Measurements from ENCODE around the gene DDX4. TPM values are rescaled to one million over a fixed set of nuclear protein-coding genes. Genes with fewer than 3 reads are reported as not detected.
"Not testable (repeated sequence)": the region's sequence is repeated elsewhere in the genome, so short reads cannot be mapped to it uniquely, and the experiment has no call there.

Gene DDX4
- total RNA-seq, 2 donors from 2014 or later: 34.9 TPM; not detected in 1

DNA sequence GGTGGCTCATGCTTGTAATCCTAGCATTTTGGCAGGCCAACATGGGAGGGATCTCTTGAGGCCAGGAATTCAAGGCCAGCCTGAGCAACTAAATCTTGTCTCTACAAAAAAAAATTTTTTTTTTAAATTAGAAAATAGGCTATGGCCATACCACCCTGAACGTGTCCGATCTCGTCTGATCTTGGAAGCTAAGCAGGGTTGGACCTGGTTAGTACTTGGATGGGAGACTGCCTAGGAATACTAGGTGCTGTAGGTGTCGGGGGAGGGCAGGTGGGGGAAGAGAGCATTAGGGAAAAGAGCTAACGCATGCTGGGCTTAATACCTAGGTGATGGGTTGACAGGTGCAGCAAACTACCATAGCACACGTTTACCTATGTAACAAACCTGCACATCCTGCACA is 39.5 kb downstream of the DDX4 start:
- Histone ChIP-seq H3K36me3 (no peaks in the 10 kb centered on the region), H3K4me1 (replicated peaks) (no peaks in the 10 kb centered on the region), H3K4me3 (no peak overlapping the region), H3K27ac (no peak overlapping the region), H3K27me3 (replicated peaks; ENCODE audit: insufficient read depth) (no peaks in the 10 kb centered on the region), H3K9me3 (no peaks in the 10 kb centered on the region)
- TF ChIP-seq POLR2A (IDR thresholded peaks at IDR 0.05): no peak
- TF ChIP-seq, protein P1, sequence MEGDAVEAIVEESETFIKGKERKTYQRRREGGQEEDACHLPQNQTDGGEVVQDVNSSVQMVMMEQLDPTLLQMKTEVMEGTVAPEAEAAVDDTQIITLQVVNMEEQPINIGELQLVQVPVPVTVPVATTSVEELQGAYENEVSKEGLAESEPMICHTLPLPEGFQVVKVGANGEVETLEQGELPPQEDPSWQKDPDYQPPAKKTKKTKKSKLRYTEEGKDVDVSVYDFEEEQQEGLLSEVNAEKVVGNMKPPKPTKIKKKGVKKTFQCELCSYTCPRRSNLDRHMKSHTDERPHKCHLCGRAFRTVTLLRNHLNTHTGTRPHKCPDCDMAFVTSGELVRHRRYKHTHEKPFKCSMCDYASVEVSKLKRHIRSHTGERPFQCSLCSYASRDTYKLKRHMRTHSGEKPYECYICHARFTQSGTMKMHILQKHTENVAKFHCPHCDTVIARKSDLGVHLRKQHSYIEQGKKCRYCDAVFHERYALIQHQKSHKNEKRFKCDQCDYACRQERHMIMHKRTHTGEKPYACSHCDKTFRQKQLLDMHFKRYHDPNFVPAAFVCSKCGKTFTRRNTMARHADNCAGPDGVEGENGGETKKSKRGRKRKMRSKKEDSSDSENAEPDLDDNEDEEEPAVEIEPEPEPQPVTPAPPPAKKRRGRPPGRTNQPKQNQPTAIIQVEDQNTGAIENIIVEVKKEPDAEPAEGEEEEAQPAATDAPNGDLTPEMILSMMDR (IDR thresholded peaks at IDR 0.05): no peak
- TF ChIP-seq POLR2AphosphoS5 (IDR thresholded peaks at IDR 0.05): no peak
- 79% methylated on average over 6 of the region's 6 CpGs for WGBS
- DNase-seq (ENCODE audit: low spot score): no peak
- intact Hi-C loops (cut with DNase I): no loop called here

DNA sequence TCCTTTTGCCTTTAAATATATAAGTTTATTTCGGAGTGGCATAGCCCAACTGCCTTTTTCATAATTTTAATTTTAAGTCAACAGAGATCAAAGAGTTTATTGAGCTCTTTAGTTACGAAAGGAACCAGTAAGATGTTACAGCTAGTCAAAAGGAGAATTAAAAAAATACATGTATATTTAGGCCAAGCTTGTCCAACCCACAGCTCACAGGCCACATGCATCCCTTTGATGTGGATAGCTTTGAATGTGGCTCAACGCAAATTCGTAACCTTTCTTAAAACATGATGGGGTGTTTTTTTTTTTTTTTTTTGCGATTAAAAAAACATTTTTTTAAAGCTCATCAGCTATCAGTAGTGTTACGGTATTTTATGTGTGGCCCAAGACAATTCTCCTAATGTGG is 63.1 kb downstream of the DDX4 start:
- Histone ChIP-seq H3K4me3 (no peak overlapping the region), H3K36me3 (no peaks in the 10 kb centered on the region), H3K9me3 (no peaks in the 10 kb centered on the region), H3K4me1 (replicated peaks) (no peaks in the 10 kb centered on the region), H3K27me3 (replicated peaks; ENCODE audit: insufficient read depth) (no peaks in the 10 kb centered on the region), H3K27ac (no peak overlapping the region)
- WGBS: 92% methylated on average over 6 of the region's 6 CpGs
- intact Hi-C loops (cut with DNase I): no loop called here
- DNase-seq (ENCODE audit: low spot score): no peak
- TF ChIP-seq POLR2A (IDR thresholded peaks at IDR 0.05): no peak
- TF ChIP-seq, protein P1 (IDR thresholded peaks at IDR 0.05): no peak
- TF ChIP-seq POLR2AphosphoS5 (IDR thresholded peaks at IDR 0.05): no peak

DNA sequence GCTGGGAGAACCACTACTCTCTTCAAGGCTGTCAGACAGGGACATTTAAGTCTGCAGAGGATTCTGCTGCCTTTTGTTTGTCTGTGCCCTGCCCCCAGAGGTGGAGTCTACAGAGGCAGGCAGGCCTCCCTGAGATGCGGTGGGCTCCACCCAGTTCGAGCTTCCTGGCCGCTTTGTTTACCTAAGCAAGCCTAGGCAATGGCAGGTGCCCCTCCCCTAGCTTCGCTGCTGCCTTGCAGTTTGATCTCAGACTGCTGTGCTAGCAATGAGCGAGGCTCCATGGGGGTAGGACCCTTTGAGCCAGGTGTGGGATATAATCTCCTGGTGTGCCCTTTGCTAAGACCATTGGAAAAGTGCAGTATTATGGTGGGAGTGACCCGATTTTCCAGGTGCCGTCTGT is 71.0 kb downstream of the DDX4 start:
- H3K9me3 ChIP-seq; H3K27ac ChIP-seq; H3K4me1 ChIP-seq (replicated peaks); DNase-seq (ENCODE audit: low spot score); intact Hi-C loops (cut with DNase I); H3K4me3 ChIP-seq; H3K36me3 ChIP-seq; H3K27me3 ChIP-seq (replicated peaks; ENCODE audit: insufficient read depth): not testable (repeated sequence)
- WGBS: 75% methylated on average over 7 of the region's 7 CpGs

DNA sequence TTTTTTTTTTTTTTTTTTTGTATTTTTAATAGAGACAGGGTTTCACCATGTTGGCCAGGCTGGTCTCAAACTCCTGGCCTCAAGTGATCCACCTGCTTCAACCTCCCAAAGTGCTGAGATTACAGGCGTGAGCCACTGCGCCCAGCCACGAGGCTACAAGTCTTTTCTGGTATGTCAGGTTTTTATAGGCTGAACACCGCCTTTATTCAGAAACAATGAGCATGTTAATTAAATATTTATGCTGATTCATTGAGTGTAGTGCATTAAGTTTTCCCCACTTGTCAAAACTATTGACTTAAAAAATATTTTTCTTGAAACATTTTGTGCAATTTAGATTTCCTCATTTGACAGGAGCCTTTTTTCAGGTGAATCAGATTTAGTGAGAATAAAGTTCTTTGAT is 78.1 kb downstream of the DDX4 start:
- H3K27ac ChIP-seq; H3K9me3 ChIP-seq; H3K36me3 ChIP-seq; H3K4me1 ChIP-seq (replicated peaks); DNase-seq (ENCODE audit: low spot score); H3K27me3 ChIP-seq (replicated peaks; ENCODE audit: insufficient read depth); H3K4me3 ChIP-seq; intact Hi-C loops (cut with DNase I): not testable (repeated sequence)
- WGBS: 61% methylated on average over 4 of the region's 4 CpGs

DNA sequence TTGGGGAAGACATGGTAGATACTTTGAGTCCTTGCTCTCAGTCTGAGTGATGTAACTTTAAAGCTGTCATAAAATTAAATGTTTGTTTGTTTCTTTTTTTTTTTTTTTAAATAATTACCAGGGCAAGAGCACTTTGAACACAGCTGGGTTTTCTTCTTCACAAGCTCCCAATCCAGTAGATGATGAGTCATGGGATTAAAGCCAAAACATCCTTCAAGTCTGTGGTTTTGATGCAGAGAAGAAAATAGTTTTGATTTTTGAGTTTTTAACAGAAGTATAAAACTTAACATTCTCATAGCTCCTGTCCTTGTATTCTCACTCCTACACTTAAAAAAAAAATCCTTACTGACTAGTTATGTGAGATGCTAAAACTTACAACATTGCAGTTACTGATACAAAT is 78.5 kb downstream of the DDX4 start:
- no peaks in the 10 kb centered on the region for H3K4me1 ChIP-seq (replicated peaks)
- intact Hi-C loops (cut with DNase I): no loop called here
- no peak overlapping the region for H3K4me3 ChIP-seq
- TF ChIP-seq, protein P1 (IDR thresholded peaks at IDR 0.05): no peak
- no peak for TF ChIP-seq POLR2AphosphoS5 (IDR thresholded peaks at IDR 0.05)
- TF ChIP-seq POLR2A (IDR thresholded peaks at IDR 0.05): no peak
- H3K27ac ChIP-seq: no peak overlapping the region
- no peaks in the 10 kb centered on the region for H3K27me3 ChIP-seq (replicated peaks; ENCODE audit: insufficient read depth)
- no peaks in the 10 kb centered on the region for H3K36me3 ChIP-seq
- DNase-seq (ENCODE audit: low spot score): no peak
- H3K9me3 ChIP-seq: no peaks in the 10 kb centered on the region

DNA sequence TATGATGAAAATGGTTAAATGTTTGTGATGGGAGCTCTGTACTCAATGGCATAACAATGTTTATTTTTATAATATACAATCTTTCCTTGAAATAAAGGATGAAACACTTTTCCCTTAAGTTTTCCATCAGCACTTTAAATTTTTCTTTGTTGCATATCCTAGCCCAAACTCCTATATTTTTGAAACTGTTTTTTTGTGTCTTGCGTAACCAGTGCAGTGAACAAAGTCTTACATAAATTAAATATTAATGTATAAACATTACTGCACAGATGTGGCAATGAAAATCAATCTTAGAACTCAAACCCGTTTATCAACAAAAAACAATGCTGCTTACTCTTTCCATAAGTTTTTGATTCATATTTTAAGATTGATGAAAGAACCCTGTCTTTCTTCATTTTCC is 79.2 kb downstream of the DDX4 start:
- TF ChIP-seq, protein P1 (IDR thresholded peaks at IDR 0.05): no peak
- TF ChIP-seq POLR2A (IDR thresholded peaks at IDR 0.05) (no peak), POLR2AphosphoS5 (IDR thresholded peaks at IDR 0.05) (no peak)

More for the DNA sequence above, 79.2 kb downstream of the DDX4 start:
- intact Hi-C loops (cut with DNase I): no loop called here
- Histone ChIP-seq H3K36me3 (no peaks in the 10 kb centered on the region), H3K4me1 (replicated peaks) (no peaks in the 10 kb centered on the region), H3K27me3 (replicated peaks; ENCODE audit: insufficient read depth) (no peaks in the 10 kb centered on the region), H3K27ac (no peak overlapping the region), H3K4me3 (no peak overlapping the region), H3K9me3 (no peaks in the 10 kb centered on the region)
- DNase-seq (ENCODE audit: low spot score): no peak
- 76% methylated on average over 2 of the region's 2 CpGs for WGBS
